Vagina (tissue), 2 donors: ENCODE data around the gene GPC5.

Experiments used
- POLR2AphosphoS5 ChIP-seq, 2 donors: sonication (generic); formaldehyde crosslinking; IDR thresholded peaks; one replicate each; pipeline ENCODE4 v1.9.0; 2017; ENCODE audit warnings: antibody characterized with exemption in 2 of 2, mild to moderate bottlenecking in 2 of 2, low read depth in 1 of 2; ENCODE audit not compliant: insufficient read depth in 1 of 2
- TF ChIP-seq, protein P1 (sequence below), 3 experiments: fragments of 450-650 bp in 2 of 3; fragments of 200-600 bp in 1 of 3; sonication (generic) in 1 of 3; IDR thresholded peaks; one replicate each; pipeline ENCODE4 v1.5.1; 2017 to 2019; ENCODE audit warnings: antibody characterized with exemption in 3 of 3, mild to moderate bottlenecking in 2 of 3, moderate library complexity in 2 of 3

DNA sequence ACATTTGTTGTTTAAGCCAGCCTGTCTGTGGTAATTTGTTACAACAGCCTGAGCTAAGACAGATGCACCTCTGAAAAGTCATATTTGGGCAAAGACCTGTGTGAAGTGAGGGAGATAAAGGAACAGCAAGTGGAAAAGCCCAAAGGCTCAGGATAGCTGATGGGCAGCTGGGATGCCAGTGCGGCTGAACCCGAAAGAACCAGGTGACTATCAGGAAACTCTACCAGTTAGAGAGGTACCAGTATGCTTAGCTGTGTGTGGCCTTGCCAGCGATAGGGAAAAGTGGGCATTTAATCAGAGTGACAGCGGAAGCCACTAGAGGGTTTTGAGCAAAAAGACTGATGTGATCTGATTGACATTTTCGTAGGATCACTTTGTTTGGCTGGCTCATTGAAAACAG lies 1063.4 kb downstream of the GPC5 start:
- TF ChIP-seq, protein P1, sequence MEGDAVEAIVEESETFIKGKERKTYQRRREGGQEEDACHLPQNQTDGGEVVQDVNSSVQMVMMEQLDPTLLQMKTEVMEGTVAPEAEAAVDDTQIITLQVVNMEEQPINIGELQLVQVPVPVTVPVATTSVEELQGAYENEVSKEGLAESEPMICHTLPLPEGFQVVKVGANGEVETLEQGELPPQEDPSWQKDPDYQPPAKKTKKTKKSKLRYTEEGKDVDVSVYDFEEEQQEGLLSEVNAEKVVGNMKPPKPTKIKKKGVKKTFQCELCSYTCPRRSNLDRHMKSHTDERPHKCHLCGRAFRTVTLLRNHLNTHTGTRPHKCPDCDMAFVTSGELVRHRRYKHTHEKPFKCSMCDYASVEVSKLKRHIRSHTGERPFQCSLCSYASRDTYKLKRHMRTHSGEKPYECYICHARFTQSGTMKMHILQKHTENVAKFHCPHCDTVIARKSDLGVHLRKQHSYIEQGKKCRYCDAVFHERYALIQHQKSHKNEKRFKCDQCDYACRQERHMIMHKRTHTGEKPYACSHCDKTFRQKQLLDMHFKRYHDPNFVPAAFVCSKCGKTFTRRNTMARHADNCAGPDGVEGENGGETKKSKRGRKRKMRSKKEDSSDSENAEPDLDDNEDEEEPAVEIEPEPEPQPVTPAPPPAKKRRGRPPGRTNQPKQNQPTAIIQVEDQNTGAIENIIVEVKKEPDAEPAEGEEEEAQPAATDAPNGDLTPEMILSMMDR (IDR thresholded peaks at IDR 0.05) = no peak
- no peak for TF ChIP-seq POLR2AphosphoS5 (IDR thresholded peaks at IDR 0.05; ENCODE audit: insufficient read depth in 1 of 2, low read depth in 1 of 2)
